ENCODE measurements around the gene CELF2.

Gene CELF2

GRCh38 chr10:11112718-11113117, 95.0 kb downstream of the CELF2 start:
- H3K4me2 ChIP-seq (ENCODE audit: insufficient read depth, low read length) = no peak overlapping the region
- H4K20me1 ChIP-seq (ENCODE audit: insufficient read depth, low read length) = no peaks in the 10 kb centered on the region
- H3K9me3 ChIP-seq (ENCODE audit: insufficient read depth, low read length, severe bottlenecking) = no peaks in the 10 kb centered on the region
- no peak overlapping the region for H3K4me3 ChIP-seq (ENCODE audit: low read depth in 1 of 2, low read length in 2 of 2)
- H3K27me3 ChIP-seq (ENCODE audit: insufficient read depth, low read length, poor library complexity) = no peaks in the 10 kb centered on the region
- H2AFZ ChIP-seq (ENCODE audit: low read depth, low read length) = no peak overlapping the region
- H3K27ac ChIP-seq (ENCODE audit: low read length) = no peak overlapping the region
- no peak for ATAC-seq (ENCODE audit: insufficient read depth, low read depth)
- no peaks in the 10 kb centered on the region for H3K4me1 ChIP-seq (ENCODE audit: insufficient read depth, low read length)
- DNase-seq = no peak
- TF ChIP-seq EZH2 (IDR thresholded peaks at IDR 0.05; ENCODE audit: borderline replicate concordance, low read depth, low read length, severe bottlenecking) (no peak), CTCF (IDR thresholded peaks at IDR 0.05; ENCODE audit: borderline replicate concordance, extremely low read depth, low read length, poor library complexity, severe bottlenecking) (no peak)
- no peak overlapping the region for H3K9ac ChIP-seq (ENCODE audit: low read depth, low read length)
- no peaks in the 10 kb centered on the region for H3K79me2 ChIP-seq (ENCODE audit: insufficient read depth, low read length)
- H3K36me3 ChIP-seq (ENCODE audit: insufficient read depth, low read length) = no peaks in the 10 kb centered on the region

DNA sequence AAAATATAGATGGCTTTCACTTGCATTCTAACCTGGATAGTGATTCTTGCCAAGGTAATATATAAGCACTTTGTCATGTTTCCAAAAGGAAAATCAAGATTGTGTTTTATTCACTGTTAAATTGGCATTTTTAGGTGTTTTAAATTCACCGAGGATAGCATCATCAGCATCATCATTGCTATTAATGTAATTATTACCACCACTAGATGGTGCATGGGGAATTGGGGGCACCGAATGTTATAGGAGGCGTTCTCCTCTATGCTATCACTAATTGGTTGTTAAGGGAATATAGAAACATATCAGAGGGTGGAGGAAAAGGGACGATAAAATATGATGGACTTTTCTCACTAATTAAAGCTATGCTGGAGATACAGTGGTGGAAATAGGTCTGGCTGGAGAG, 95.5 kb downstream of the CELF2 start:
- ATAC-seq (ENCODE audit: insufficient read depth, low read depth) (peak; percentile 80; the same call in 2 of the 3 replicates), DNase-seq (peak; percentile 25)
- no peaks in the 10 kb centered on the region for H3K9me3 ChIP-seq (ENCODE audit: insufficient read depth, low read length, severe bottlenecking)
- H3K79me2 ChIP-seq (ENCODE audit: insufficient read depth, low read length) = no peaks in the 10 kb centered on the region
- H3K27me3 ChIP-seq (ENCODE audit: insufficient read depth, low read length, poor library complexity) = no peaks in the 10 kb centered on the region
- no peak overlapping the region for H3K4me2 ChIP-seq (ENCODE audit: insufficient read depth, low read length)
- no peak overlapping the region for H3K9ac ChIP-seq (ENCODE audit: low read depth, low read length)
- no peaks in the 10 kb centered on the region for H3K4me1 ChIP-seq (ENCODE audit: insufficient read depth, low read length)
- no peak overlapping the region for H3K4me3 ChIP-seq (ENCODE audit: low read depth in 1 of 2, low read length in 2 of 2)
- H3K36me3 ChIP-seq (ENCODE audit: insufficient read depth, low read length) = no peaks in the 10 kb centered on the region
- no peak overlapping the region for H2AFZ ChIP-seq (ENCODE audit: low read depth, low read length)
- H4K20me1 ChIP-seq (ENCODE audit: insufficient read depth, low read length) = no peaks in the 10 kb centered on the region
- H3K27ac ChIP-seq (ENCODE audit: low read length) = no peak overlapping the region
- TF ChIP-seq CTCF (IDR thresholded peaks at IDR 0.05; ENCODE audit: borderline replicate concordance, extremely low read depth, low read length, poor library complexity, severe bottlenecking) (peak; percentile 66), EZH2 (IDR thresholded peaks at IDR 0.05; ENCODE audit: borderline replicate concordance, low read depth, low read length, severe bottlenecking) (no peak)

DNA sequence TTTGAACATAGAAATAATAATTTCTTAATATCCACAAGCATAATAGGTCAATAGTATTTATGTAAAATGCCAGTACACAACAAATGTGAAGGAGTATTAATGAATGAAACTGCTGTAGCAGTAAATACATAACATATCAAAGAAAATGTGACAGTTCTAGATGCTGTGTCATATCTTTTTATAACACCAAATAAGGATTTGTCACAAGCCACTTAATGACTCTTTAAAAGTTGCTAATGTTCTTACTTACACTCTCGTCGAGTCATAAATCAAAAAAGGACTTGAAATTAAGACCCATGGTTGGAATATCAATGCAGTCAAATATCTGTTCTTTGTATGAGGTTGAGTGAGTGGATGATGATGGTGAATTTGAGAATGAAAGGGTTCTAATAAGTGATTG, 96.6 kb downstream of the CELF2 start:
- TF ChIP-seq EZH2 (IDR thresholded peaks at IDR 0.05; ENCODE audit: borderline replicate concordance, low read depth, low read length, severe bottlenecking) (no peak), CTCF (IDR thresholded peaks at IDR 0.05; ENCODE audit: borderline replicate concordance, extremely low read depth, low read length, poor library complexity, severe bottlenecking) (no peak)
- H3K4me2 ChIP-seq (ENCODE audit: insufficient read depth, low read length) = no peak overlapping the region

DNA sequence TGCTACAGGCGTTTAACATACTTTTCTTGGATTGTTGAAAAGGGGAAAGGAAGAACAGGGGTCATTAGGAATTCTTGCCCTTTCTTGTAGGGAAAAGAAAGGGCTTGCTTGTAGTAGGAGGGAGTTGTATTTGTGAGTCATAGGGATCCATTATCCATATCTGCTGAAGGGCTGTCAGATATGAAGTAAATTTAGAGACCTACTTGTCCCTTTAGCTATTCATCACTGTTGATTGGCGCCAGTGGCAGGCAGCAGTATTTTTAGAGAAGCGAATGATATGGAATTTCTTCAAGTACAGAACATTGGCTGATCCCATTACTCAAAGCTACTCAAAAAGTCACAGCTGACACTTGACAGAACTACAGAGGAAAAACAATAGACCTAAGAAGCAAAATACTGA, 97.7 kb downstream of the CELF2 start:
- no peak for ATAC-seq (ENCODE audit: insufficient read depth, low read depth)

More for the DNA sequence above, 96.6 kb downstream of the CELF2 start:
- H3K79me2 ChIP-seq (ENCODE audit: insufficient read depth, low read length) = no peaks in the 10 kb centered on the region
- no peaks in the 10 kb centered on the region for H3K36me3 ChIP-seq (ENCODE audit: insufficient read depth, low read length)
- no peak for ATAC-seq (ENCODE audit: insufficient read depth, low read depth)
- no peaks in the 10 kb centered on the region for H3K4me1 ChIP-seq (ENCODE audit: insufficient read depth, low read length)
- no peaks in the 10 kb centered on the region for H3K9me3 ChIP-seq (ENCODE audit: insufficient read depth, low read length, severe bottlenecking)
- H3K27ac ChIP-seq (ENCODE audit: low read length) = no peak overlapping the region
- no peak for DNase-seq
- no peaks in the 10 kb centered on the region for H3K27me3 ChIP-seq (ENCODE audit: insufficient read depth, low read length, poor library complexity)
- no peaks in the 10 kb centered on the region for H4K20me1 ChIP-seq (ENCODE audit: insufficient read depth, low read length)
- H2AFZ ChIP-seq (ENCODE audit: low read depth, low read length) = no peak overlapping the region
- no peak overlapping the region for H3K9ac ChIP-seq (ENCODE audit: low read depth, low read length)
- no peak overlapping the region for H3K4me3 ChIP-seq (ENCODE audit: low read depth in 1 of 2, low read length in 2 of 2)

More for the DNA sequence above, 97.7 kb downstream of the CELF2 start:
- H3K9ac ChIP-seq (ENCODE audit: low read depth, low read length) = no peak overlapping the region
- DNase-seq = no peak
- H4K20me1 ChIP-seq (ENCODE audit: insufficient read depth, low read length) = no peaks in the 10 kb centered on the region
- H3K4me3 ChIP-seq (ENCODE audit: low read depth in 1 of 2, low read length in 2 of 2) = no peak overlapping the region
- no peak overlapping the region for H3K4me2 ChIP-seq (ENCODE audit: insufficient read depth, low read length)
- no peak overlapping the region for H2AFZ ChIP-seq (ENCODE audit: low read depth, low read length)
- H3K9me3 ChIP-seq (ENCODE audit: insufficient read depth, low read length, severe bottlenecking) = no peaks in the 10 kb centered on the region
- H3K36me3 ChIP-seq (ENCODE audit: insufficient read depth, low read length) = no peaks in the 10 kb centered on the region
- no peak overlapping the region for H3K27ac ChIP-seq (ENCODE audit: low read length)
- no peaks in the 10 kb centered on the region for H3K27me3 ChIP-seq (ENCODE audit: insufficient read depth, low read length, poor library complexity)
- TF ChIP-seq EZH2 (IDR thresholded peaks at IDR 0.05; ENCODE audit: borderline replicate concordance, low read depth, low read length, severe bottlenecking) = no peak
- TF ChIP-seq CTCF (IDR thresholded peaks at IDR 0.05; ENCODE audit: borderline replicate concordance, extremely low read depth, low read length, poor library complexity, severe bottlenecking) = no peak
- no peaks in the 10 kb centered on the region for H3K4me1 ChIP-seq (ENCODE audit: insufficient read depth, low read length)
- no peaks in the 10 kb centered on the region for H3K79me2 ChIP-seq (ENCODE audit: insufficient read depth, low read length)

Measured in DND-41 (cell line).